Astrocyte of the spinal cord (primary cell): ENCODE measurements around the gene DYSF.

Source experiments
- DNase-seq: peaks from one replicate; pipeline ENCODE4 v3.0.0; 2011; ENCODE audit warnings: low read depth, low spot score
- H3K4me3 ChIP-seq: 2 replicates; pipeline ENCODE4 v1.5.1; 2011; ENCODE audit warnings: low read depth, mild to moderate bottlenecking, low read length, moderate library complexity
- CTCF ChIP-seq: IDR thresholded peaks from 2 replicates; pipeline ENCODE4 v1.5.1; 2012; ENCODE audit warnings: low read depth, mild to moderate bottlenecking, low read length, inconsistent platforms
- in situ Hi-C: cut with HindIII; loops from 2 replicates; pipeline ENCODE4 v1.10.0; 2017; ENCODE audit warnings: low sequenced_read_pairs

The DYSF gene

GRCh38 chr2:71695235-71696120, 242.1 kb downstream of the DYSF start:
- DNase-seq: no peak
- no peak overlapping the region for H3K4me3 ChIP-seq
- in situ Hi-C loops: no loop called here
- no peak for TF ChIP-seq CTCF

- no peak for DNase-seq
- no peak overlapping the region for H3K4me3 ChIP-seq
- in situ Hi-C loops: no loop called here
Measured at GRCh38 chr2:71696381-71696780, 243.0 kb downstream of the DYSF start.

GRCh38 chr2:71697106-71698004, 244.0 kb downstream of the DYSF start:
- DNase-seq: no peak
- no peak overlapping the region for H3K4me3 ChIP-seq
- no peak for TF ChIP-seq CTCF
- in situ Hi-C loops: no loop called here

More at GRCh38 chr2:71696381-71696780, 243.0 kb downstream of the DYSF start:
- no peak for TF ChIP-seq CTCF

GRCh38 chr2:71699428-71699827, 246.1 kb downstream of the DYSF start:
- in situ Hi-C loops: no loop called here
- no peak overlapping the region for H3K4me3 ChIP-seq
- no peak for TF ChIP-seq CTCF
- DNase-seq: no peak

- in situ Hi-C loops: no loop called here
- H3K4me3 ChIP-seq: no peak overlapping the region
- no peak for TF ChIP-seq CTCF
- no peak for DNase-seq
Measured at GRCh38 chr2:71700041-71700657, 246.8 kb downstream of the DYSF start.

- no peak for DNase-seq
- no peak for TF ChIP-seq CTCF
- in situ Hi-C loops: no loop called here
- H3K4me3 ChIP-seq: no peak overlapping the region
Measured at GRCh38 chr2:71700658-71701397, 247.5 kb downstream of the DYSF start.
